Measurements from ENCODE around the gene COL4A5.

DNA sequence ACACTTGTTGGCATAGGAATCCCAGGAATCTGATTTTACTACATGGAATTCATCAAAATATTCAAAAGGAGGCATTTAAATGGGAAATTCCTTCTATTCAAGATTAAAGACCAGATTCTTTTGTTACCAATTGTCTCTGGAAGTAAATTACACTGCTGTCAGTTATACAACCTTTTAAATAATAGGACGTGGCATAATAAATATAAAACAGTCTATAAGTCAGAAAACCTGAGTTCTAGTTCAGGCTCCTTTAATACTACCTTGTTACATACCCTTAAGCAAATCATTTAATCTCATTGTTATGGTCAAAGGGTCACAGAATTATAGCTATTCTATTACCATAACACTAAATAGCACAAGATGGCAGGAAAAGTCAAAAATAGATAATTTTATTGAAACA lies 20.2 kb upstream of the COL4A5 start:
- TF ChIP-seq, protein P1, sequence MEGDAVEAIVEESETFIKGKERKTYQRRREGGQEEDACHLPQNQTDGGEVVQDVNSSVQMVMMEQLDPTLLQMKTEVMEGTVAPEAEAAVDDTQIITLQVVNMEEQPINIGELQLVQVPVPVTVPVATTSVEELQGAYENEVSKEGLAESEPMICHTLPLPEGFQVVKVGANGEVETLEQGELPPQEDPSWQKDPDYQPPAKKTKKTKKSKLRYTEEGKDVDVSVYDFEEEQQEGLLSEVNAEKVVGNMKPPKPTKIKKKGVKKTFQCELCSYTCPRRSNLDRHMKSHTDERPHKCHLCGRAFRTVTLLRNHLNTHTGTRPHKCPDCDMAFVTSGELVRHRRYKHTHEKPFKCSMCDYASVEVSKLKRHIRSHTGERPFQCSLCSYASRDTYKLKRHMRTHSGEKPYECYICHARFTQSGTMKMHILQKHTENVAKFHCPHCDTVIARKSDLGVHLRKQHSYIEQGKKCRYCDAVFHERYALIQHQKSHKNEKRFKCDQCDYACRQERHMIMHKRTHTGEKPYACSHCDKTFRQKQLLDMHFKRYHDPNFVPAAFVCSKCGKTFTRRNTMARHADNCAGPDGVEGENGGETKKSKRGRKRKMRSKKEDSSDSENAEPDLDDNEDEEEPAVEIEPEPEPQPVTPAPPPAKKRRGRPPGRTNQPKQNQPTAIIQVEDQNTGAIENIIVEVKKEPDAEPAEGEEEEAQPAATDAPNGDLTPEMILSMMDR (IDR thresholded peaks at IDR 0.05; ENCODE audit: insufficient read depth, low read length) = no peak
- TF ChIP-seq, protein P2, sequence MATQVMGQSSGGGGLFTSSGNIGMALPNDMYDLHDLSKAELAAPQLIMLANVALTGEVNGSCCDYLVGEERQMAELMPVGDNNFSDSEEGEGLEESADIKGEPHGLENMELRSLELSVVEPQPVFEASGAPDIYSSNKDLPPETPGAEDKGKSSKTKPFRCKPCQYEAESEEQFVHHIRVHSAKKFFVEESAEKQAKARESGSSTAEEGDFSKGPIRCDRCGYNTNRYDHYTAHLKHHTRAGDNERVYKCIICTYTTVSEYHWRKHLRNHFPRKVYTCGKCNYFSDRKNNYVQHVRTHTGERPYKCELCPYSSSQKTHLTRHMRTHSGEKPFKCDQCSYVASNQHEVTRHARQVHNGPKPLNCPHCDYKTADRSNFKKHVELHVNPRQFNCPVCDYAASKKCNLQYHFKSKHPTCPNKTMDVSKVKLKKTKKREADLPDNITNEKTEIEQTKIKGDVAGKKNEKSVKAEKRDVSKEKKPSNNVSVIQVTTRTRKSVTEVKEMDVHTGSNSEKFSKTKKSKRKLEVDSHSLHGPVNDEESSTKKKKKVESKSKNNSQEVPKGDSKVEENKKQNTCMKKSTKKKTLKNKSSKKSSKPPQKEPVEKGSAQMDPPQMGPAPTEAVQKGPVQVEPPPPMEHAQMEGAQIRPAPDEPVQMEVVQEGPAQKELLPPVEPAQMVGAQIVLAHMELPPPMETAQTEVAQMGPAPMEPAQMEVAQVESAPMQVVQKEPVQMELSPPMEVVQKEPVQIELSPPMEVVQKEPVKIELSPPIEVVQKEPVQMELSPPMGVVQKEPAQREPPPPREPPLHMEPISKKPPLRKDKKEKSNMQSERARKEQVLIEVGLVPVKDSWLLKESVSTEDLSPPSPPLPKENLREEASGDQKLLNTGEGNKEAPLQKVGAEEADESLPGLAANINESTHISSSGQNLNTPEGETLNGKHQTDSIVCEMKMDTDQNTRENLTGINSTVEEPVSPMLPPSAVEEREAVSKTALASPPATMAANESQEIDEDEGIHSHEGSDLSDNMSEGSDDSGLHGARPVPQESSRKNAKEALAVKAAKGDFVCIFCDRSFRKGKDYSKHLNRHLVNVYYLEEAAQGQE (IDR thresholded peaks at IDR 0.05; ENCODE audit: insufficient replicate concordance, low read depth) = no peak
- TF ChIP-seq POLR2AphosphoS5 (IDR thresholded peaks at IDR 0.05; ENCODE audit: low read depth) = no peak
